ENCODE data around the gene ARHGAP42. TPM values are rescaled to one million over a fixed set of nuclear protein-coding genes. Genes with fewer than 3 reads are reported as not detected.

ARHGAP42 gene
- total RNA-seq, 1 donor from 2014 or later: 25.3 TPM

DNA sequence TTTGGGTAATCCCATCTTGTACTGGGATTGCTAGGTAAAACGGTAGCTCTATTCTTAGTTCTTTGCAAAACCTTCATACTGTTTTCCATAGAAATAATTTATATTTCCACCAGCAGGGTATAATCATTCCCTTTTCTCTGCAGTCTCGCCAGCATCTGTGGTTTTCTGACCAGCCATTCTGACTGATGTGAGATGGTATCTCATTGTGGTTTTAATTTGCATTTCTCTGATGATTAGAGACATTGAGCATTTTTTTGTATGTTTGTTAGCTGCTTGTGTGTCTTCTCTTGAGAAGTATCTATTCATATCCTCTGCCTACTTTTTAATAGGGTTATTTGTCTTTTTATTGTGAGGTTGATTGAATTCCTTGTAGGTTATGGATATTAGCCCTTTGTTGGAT is 221.7 kb downstream of the ARHGAP42 start:
- no peak for DNase-seq (ENCODE audit: low spot score, unreplicated experiment)
- Mint-ChIP-seq H3K9me3 (ENCODE audit: low read depth) (no peaks in the 10 kb centered on the region), H3K27me3 (no peaks in the 10 kb centered on the region), H3K4me1 (ENCODE audit: low read depth) (no peaks in the 10 kb centered on the region), H3K27ac (no peak overlapping the region), H3K4me3 (ENCODE audit: low read depth) (no peak overlapping the region), H3K36me3 (ENCODE audit: insufficient read depth) (peaks cover 2% of the 10 kb centered on the region)
- TF ChIP-seq, protein P1, sequence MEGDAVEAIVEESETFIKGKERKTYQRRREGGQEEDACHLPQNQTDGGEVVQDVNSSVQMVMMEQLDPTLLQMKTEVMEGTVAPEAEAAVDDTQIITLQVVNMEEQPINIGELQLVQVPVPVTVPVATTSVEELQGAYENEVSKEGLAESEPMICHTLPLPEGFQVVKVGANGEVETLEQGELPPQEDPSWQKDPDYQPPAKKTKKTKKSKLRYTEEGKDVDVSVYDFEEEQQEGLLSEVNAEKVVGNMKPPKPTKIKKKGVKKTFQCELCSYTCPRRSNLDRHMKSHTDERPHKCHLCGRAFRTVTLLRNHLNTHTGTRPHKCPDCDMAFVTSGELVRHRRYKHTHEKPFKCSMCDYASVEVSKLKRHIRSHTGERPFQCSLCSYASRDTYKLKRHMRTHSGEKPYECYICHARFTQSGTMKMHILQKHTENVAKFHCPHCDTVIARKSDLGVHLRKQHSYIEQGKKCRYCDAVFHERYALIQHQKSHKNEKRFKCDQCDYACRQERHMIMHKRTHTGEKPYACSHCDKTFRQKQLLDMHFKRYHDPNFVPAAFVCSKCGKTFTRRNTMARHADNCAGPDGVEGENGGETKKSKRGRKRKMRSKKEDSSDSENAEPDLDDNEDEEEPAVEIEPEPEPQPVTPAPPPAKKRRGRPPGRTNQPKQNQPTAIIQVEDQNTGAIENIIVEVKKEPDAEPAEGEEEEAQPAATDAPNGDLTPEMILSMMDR (IDR thresholded peaks at IDR 0.05; ENCODE audit: unreplicated experiment): no peak

DNA sequence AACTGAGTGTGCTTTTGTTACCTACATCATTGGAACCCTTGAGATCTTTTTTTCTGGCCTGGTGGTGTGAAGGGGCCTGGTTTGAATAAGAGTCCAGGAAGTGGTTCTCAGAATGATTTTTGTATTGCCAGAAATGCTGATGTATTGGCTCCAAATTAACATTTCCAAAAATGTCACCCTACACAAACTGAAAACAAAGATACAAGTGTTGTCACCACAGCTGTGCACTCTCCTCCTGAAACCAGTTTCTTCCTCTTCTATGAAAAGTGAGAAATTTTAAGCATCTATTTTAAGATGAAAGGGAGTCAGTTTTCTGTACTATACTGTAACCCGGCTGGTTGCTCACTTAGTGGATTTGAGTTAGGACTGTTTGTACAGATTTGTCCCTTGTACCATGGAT is 223.7 kb downstream of the ARHGAP42 start:
- no peaks in the 10 kb centered on the region for H3K27me3 Mint-ChIP-seq
- H3K4me1 Mint-ChIP-seq (ENCODE audit: low read depth): no peaks in the 10 kb centered on the region
- H3K9me3 Mint-ChIP-seq (ENCODE audit: low read depth): no peaks in the 10 kb centered on the region
- H3K36me3 Mint-ChIP-seq (ENCODE audit: insufficient read depth): peaks cover 5% of the 10 kb centered on the region
- DNase-seq (ENCODE audit: low spot score, unreplicated experiment): no peak
- no peak overlapping the region for H3K4me3 Mint-ChIP-seq (ENCODE audit: low read depth)
- no peak overlapping the region for H3K27ac Mint-ChIP-seq
- TF ChIP-seq, protein P1 (IDR thresholded peaks at IDR 0.05; ENCODE audit: unreplicated experiment): no peak

DNA sequence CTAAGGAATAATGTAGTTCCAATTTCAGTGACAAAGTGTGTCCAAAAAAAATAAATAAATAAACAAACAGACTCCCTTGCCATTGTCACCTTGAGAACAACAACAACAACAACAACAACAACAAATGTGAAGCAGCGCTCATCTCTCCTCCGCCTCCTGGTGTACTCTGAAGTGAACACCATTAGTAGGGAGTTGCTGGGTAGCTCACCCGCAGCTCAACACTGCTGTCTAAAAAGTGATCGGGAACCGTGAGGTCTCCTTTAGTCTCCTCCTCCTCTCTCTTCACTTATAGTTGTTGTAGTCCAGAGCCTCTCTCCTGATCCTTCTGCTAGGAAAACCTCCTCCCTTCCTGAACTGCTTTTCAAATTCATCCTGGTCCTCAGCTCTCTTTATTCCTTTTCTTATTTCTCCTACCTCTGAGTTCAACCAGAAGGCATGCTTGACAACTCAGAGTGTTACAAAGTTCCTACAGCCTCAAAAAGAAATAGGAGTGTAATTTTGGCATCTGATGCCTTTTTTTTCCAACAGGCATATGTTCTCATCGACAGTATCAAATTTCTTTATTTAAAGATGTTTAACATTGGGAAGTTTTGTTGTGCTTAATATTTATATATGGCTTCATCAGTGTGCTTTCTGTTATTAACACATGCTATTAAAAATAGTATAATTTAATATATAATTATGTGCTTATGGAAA is 227.5 kb downstream of the ARHGAP42 start:
- H3K27ac Mint-ChIP-seq: no peak overlapping the region
- DNase-seq (ENCODE audit: low spot score, unreplicated experiment): no peak

DNA sequence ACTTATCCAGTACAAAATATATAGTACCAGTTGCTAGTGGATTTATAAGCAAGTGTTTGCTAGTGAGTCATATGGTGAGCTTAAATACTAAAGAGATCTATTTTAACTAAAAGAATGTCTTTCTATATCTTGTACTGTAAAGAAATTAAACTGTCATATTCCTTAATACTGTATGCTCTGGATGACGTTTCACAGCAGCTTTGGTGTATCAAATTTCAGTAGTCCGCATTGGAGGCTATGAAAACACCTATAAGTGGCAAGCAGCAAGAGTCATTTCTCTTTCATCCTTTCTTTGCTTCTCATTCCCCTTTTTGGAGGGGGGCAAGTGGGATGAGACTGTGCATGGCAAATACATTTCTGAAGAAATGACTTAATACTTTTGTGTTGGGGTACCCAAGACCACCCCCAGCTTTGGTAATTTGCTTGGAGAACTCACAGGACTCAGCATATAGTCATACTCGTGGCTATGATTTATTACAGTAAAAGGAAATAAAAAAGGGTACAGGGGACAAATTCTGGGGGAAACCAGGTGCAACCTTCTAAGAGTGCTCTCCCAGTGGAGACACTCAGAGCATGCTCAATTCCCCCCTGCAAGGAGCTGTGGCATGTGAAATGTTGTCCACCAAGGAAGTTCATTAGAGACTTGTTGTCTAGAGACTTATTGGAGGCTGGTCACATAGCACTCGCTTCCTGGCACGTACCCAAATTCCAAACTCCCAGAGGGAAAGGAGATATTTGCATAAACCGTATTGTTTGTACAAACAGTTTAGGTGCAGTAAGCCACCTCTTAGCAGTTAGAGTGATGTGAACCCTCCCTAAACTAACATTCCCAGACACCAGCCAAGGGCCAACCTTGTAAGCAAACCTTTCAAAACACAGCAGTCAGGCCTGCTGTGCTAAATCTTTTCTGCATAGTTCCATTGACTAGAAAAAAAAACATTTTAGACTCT is 231.7 kb downstream of the ARHGAP42 start:
- no peaks in the 10 kb centered on the region for H3K27me3 Mint-ChIP-seq
- H3K4me3 Mint-ChIP-seq (ENCODE audit: low read depth): no peak overlapping the region
- H3K4me1 Mint-ChIP-seq (ENCODE audit: low read depth): peaks cover 4% of the 10 kb centered on the region
- TF ChIP-seq, protein P1 (IDR thresholded peaks at IDR 0.05; ENCODE audit: unreplicated experiment): no peak
- peaks cover 3% of the 10 kb centered on the region for H3K36me3 Mint-ChIP-seq (ENCODE audit: insufficient read depth)
- H3K27ac Mint-ChIP-seq: no peak overlapping the region
- H3K9me3 Mint-ChIP-seq (ENCODE audit: low read depth): no peaks in the 10 kb centered on the region
- no peak for DNase-seq (ENCODE audit: low spot score, unreplicated experiment)

More for the DNA sequence above, 227.5 kb downstream of the ARHGAP42 start:
- no peaks in the 10 kb centered on the region for H3K27me3 Mint-ChIP-seq
- peaks cover 4% of the 10 kb centered on the region for H3K4me1 Mint-ChIP-seq (ENCODE audit: low read depth)
- TF ChIP-seq, protein P1 (IDR thresholded peaks at IDR 0.05; ENCODE audit: unreplicated experiment): no peak
- peaks cover 3% of the 10 kb centered on the region for H3K36me3 Mint-ChIP-seq (ENCODE audit: insufficient read depth)
- no peak overlapping the region for H3K4me3 Mint-ChIP-seq (ENCODE audit: low read depth)
- H3K9me3 Mint-ChIP-seq (ENCODE audit: low read depth): no peaks in the 10 kb centered on the region

DNA sequence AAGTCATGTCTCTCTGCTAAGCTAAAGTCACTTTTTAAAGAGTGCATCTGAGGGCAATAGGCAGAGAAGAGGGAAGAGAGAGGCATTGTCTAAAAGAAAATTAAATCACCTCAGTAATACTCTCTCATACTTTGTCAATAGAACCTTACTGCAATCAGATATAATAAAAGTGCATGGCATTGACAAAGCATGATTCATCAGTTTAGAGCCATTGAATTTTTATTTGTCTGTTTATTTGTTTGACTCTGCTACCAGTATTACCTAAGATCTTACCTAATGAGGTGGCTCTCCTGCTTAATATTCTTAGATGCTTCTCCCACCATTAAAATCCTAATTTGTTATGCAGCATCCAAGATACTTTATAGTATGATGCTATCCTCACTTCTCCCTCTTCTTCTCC is 233.5 kb downstream of the ARHGAP42 start:
- no peaks in the 10 kb centered on the region for H3K36me3 Mint-ChIP-seq (ENCODE audit: insufficient read depth)
- H3K9me3 Mint-ChIP-seq (ENCODE audit: low read depth): no peaks in the 10 kb centered on the region
- no peaks in the 10 kb centered on the region for H3K27me3 Mint-ChIP-seq
- TF ChIP-seq, protein P1 (IDR thresholded peaks at IDR 0.05; ENCODE audit: unreplicated experiment): no peak
- DNase-seq (ENCODE audit: low spot score, unreplicated experiment): no peak
- H3K27ac Mint-ChIP-seq: no peak overlapping the region
- no peak overlapping the region for H3K4me3 Mint-ChIP-seq (ENCODE audit: low read depth)
- H3K4me1 Mint-ChIP-seq (ENCODE audit: low read depth): peaks cover 4% of the 10 kb centered on the region
